ENCODE data around the gene PSAP. TPM values are rescaled to one million over a fixed set of nuclear protein-coding genes. Genes with fewer than 3 reads are reported as not detected.
A peak's percentile ranks its signal among the peaks of the same experiment; 100 is the strongest.

PSAP gene
- total and polyA plus RNA-seq, 9 donors, result 632 to 3,407 (median 1,118) TPM

DNA sequence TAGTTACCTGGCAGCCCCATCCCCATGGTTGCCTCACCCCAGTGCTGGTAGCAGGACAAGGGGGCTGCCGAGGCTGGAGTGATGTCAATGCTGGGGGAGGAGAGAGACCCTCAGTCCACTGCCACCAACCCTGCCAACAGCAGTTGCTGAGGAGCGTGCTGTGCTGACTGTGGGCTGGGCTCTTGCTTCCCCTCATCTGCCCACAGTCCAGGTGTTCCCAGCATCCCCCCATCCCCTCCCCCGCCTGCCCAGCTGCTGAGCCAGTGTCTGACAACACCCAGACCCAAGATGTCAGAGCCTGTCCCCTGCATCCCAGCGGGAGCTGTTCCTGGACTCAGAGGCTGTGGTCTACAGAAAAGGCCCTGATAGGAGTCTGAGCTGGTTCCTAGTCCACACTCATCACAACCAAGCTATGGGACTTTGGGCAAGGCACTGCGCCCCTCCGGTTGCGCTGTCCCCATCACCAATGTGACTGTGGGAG, 14.6 kb upstream of the PSAP start:
- Histone ChIP-seq H3K9me3 (no peaks in the 10 kb centered on the region), H3K27me3 (no peaks in the 10 kb centered on the region), H3K4me3 (no peak overlapping the region), H3K36me3 (no peaks in the 10 kb centered on the region), H3K27ac (no peak overlapping the region), H3K4me1 (ENCODE audit: insufficient read depth) (peaks cover 2% of the 10 kb centered on the region)
- 87 to 94% (median 87%) methylated on average over 7 of the region's 7 CpGs for WGBS, 3 donors
- peak in 2 of 5 donors; percentile 21 to 26 for DNase-seq
- no peak for TF ChIP-seq POLR2A (IDR thresholded peaks at IDR 0.05)
- TF ChIP-seq EP300 (IDR thresholded peaks at IDR 0.05), result no peak
- TF ChIP-seq, protein P1, sequence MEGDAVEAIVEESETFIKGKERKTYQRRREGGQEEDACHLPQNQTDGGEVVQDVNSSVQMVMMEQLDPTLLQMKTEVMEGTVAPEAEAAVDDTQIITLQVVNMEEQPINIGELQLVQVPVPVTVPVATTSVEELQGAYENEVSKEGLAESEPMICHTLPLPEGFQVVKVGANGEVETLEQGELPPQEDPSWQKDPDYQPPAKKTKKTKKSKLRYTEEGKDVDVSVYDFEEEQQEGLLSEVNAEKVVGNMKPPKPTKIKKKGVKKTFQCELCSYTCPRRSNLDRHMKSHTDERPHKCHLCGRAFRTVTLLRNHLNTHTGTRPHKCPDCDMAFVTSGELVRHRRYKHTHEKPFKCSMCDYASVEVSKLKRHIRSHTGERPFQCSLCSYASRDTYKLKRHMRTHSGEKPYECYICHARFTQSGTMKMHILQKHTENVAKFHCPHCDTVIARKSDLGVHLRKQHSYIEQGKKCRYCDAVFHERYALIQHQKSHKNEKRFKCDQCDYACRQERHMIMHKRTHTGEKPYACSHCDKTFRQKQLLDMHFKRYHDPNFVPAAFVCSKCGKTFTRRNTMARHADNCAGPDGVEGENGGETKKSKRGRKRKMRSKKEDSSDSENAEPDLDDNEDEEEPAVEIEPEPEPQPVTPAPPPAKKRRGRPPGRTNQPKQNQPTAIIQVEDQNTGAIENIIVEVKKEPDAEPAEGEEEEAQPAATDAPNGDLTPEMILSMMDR (IDR thresholded peaks at IDR 0.05), result no peak
- intact Hi-C loops (cut with DNase I), result no loop called here

DNA sequence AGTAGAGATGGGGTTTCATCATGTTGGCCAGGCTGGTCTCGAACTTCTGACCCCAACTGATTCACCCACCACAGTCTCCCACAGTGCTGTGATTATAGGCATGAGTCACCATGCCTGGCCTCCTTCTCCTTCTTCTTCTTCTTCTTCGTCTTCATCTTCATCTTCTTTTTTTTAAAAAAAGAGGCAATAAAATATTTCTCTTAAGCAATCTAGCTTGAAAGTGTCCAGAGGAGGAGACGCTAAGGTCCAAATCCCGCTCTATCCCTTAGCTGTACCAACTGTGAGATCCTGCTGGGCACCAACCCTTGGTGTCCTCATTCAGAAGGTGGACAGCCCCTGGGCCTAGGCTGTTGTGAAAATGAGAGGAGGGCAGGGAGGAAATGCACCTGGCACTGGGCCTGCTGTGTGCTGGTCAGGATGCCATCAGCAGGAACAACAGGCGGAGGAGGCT, 13.9 kb upstream of the PSAP start:
- 73 to 81% (median 78%) methylated on average over 5 of the region's 5 CpGs for WGBS, 3 donors
- Histone ChIP-seq H3K27me3 (no peaks in the 10 kb centered on the region), H3K4me3 (no peak overlapping the region), H3K4me1 (ENCODE audit: insufficient read depth) (peaks cover 6% of the 10 kb centered on the region), H3K9me3 (no peaks in the 10 kb centered on the region), H3K27ac (no peak overlapping the region), H3K36me3 (no peaks in the 10 kb centered on the region)
- DNase-seq, result peak in 2 of 5 donors; percentile 19 to 31
- TF ChIP-seq, protein P1 (IDR thresholded peaks at IDR 0.05), result no peak
- TF ChIP-seq EP300 (IDR thresholded peaks at IDR 0.05), result no peak
- no peak for TF ChIP-seq POLR2A (IDR thresholded peaks at IDR 0.05)
- intact Hi-C loops (cut with DNase I), result no loop called here

DNA sequence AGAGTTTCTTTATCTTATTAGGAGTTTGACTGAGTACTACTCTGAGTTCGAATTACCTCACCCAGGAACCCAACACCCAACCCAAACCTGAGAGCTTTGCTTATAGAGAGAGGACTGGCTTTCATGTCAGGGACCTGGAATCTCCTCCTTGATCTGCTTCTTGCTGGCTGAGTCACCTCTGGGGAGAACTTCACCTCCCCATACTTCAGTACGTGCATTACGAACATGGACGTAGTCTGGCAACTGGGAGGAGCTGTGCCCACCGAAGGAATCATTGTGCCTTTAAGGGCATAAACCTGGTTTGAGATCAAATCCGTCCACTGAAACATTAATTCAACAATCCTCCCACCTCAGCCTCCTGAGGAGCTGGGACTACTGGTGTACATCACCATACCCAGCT, 12.2 kb upstream of the PSAP start:
- Histone ChIP-seq H3K27ac (no peak overlapping the region), H3K4me3 (no peak overlapping the region), H3K9me3 (no peaks in the 10 kb centered on the region), H3K36me3 (no peaks in the 10 kb centered on the region), H3K4me1 (ENCODE audit: insufficient read depth) (peaks cover 6% of the 10 kb centered on the region), H3K27me3 (no peaks in the 10 kb centered on the region)
- TF ChIP-seq, protein P1 (IDR thresholded peaks at IDR 0.05), result no peak
- no peak for TF ChIP-seq EP300 (IDR thresholded peaks at IDR 0.05)
- no peak for TF ChIP-seq POLR2A (IDR thresholded peaks at IDR 0.05)
- WGBS, 3 donors, result 88 to 94% (median 93%) methylated on average over 6 of the region's 6 CpGs
- peak in 2 of 5 donors; percentile 4 to 11 for DNase-seq
- intact Hi-C loops (cut with DNase I), result no loop called here

DNA sequence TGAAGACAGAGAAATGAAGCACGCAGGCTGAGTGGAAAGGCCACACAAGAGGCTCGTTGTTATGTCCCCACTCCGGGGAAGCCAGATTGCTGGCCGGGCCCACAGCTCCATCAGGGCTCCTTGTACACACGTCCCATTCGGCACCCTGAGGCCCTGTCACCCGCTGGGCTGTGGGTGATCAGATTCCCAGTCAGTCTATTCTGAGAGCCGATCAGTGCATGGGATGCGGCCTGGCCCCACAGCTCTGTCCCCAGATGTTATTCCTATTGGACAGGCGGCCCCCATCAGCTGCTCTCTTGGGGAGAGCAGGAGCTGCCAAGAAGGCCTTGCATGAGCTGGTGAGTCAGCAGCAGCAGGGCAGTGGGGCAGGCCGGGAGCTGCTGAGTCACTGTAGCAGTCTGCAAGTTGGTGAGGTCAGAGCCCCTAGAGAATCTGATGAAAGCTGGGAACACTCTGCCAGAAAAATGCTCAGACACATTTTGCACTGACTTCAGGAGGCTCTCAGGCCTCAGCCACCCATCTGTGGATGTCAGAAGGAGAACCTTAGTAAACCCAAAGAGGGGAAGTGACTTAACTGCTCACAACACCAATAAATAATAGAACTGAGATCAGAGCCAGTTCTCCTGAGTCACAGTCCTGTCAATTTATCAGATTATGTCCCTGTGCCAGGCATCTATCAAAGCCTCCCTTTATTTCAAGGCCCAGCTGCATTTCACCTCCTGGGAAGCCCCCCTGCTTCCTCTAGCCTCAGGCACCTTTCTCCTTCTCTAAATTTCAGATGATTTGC, 9.4 kb upstream of the PSAP start:
- WGBS, 3 donors, result 12 to 15% (median 13%) methylated on average over 10 to 11 of the region's 11 CpGs
- intact Hi-C loops (cut with DNase I), result no loop called here
- H3K36me3 ChIP-seq, result no peaks in the 10 kb centered on the region
- H3K27me3 ChIP-seq, result no peaks in the 10 kb centered on the region
- H3K9me3 ChIP-seq, result no peaks in the 10 kb centered on the region
- TF ChIP-seq EP300 (IDR thresholded peaks at IDR 0.05) (peak; percentile 48), POLR2A (IDR thresholded peaks at IDR 0.05) (no peak)
- TF ChIP-seq, protein P1 (IDR thresholded peaks at IDR 0.05), result no peak
- peaks cover 6% of the 10 kb centered on the region for H3K4me1 ChIP-seq (ENCODE audit: insufficient read depth)
- DNase-seq, result peak; percentile 89 to 95 (median 92)
- H3K4me3 ChIP-seq, result no peak overlapping the region
- H3K27ac ChIP-seq, result peak overlapping the region; percentile 53 to 86
